OCI-LY7 (cell line): Measurements from ENCODE around the gene GULP1.

Source experiments
- CTCF ChIP-seq: fragments of 200-600 bp; sonication (generic); conservative IDR thresholded peaks from 2 replicates; pipeline ENCODE4 v1.5.1; 2014; ENCODE audit warnings: mild to moderate bottlenecking, antibody characterized with exemption, low read length, moderate library complexity, mixed read lengths
- EZH2phosphoT487 ChIP-seq: fragments of 200-600 bp; sonication (generic); IDR thresholded peaks from 2 replicates; pipeline ENCODE4 v1.6.1; 2018; ENCODE audit warnings: low read depth, borderline replicate concordance, mild to moderate bottlenecking, mixed run types, antibody characterized with exemption, low read length, moderate library complexity, mixed read lengths

GRCh38 chr2:188410504-188411235, 119.0 kb downstream of the GULP1 start:
- TF ChIP-seq CTCF, result no peak
- TF ChIP-seq EZH2phosphoT487, result no peak
